Neural cell (in vitro differentiated cells): Measurements from ENCODE around the gene RFPL2. TPM values are rescaled to one million over a fixed set of nuclear protein-coding genes. Genes with fewer than 3 reads are reported as not detected.

Experiments used
- H2AFZ ChIP-seq: fragments of 200-600, 300-800 bp; sonication (generic), shearing (Covaris generic); 2 replicates; pipeline ENCODE4 v1.6.0; 2014; ENCODE audit warnings: low read depth, mild to moderate bottlenecking, antibody characterized with exemption, low read length, moderate library complexity
- H3F3A ChIP-seq: fragments of 200-600 bp; shearing (Covaris generic); 2 replicates; pipeline ENCODE4 v1.6.1; 2016; ENCODE audit warnings: mild to moderate bottlenecking, moderate library complexity, mixed read lengths, antibody characterized with exemption, low read length; ENCODE audit not compliant: insufficient read depth, poor library complexity, severe bottlenecking
- H3K27ac ChIP-seq: fragments of 200-600, 300-800 bp; sonication (generic), shearing (Covaris generic); 2 replicates; pipeline ENCODE4 v1.5.1; 2014; ENCODE audit warnings: mild to moderate bottlenecking, low read length, moderate library complexity
- H3K27me3 ChIP-seq: fragments of 300-800, 200-600 bp; sonication (generic), shearing (Covaris generic); 2 replicates; pipeline ENCODE4 v1.6.0; 2014; ENCODE audit warnings: mild to moderate bottlenecking, low read depth, low read length, moderate library complexity; ENCODE audit not compliant: insufficient read depth
- H3K36me3 ChIP-seq: fragments of 300-800, 200-600 bp; sonication (generic), shearing (Covaris generic); 2 replicates; pipeline ENCODE4 v1.5.1; 2014; ENCODE audit warnings: mild to moderate bottlenecking, antibody characterized with exemption, low read length, moderate library complexity; ENCODE audit not compliant: insufficient read depth
- H3K4me2 ChIP-seq: fragments of 300-800, 200-600 bp; sonication (generic), shearing (Covaris generic); 2 replicates; pipeline ENCODE4 v1.6.0; 2014; ENCODE audit warnings: mild to moderate bottlenecking, low read length
- H3K4me3 ChIP-seq: fragments of 300-800, 200-600 bp; sonication (generic), shearing (Covaris generic); 2 replicates; pipeline ENCODE4 v1.5.1; 2014; ENCODE audit warnings: mild to moderate bottlenecking, low read length, moderate library complexity
- H3K79me2 ChIP-seq: fragments of 200-600 bp; shearing (Covaris generic); replicated peaks from 2 replicates; pipeline ENCODE4 v1.6.0; 2014; ENCODE audit warnings: mild to moderate bottlenecking, low read length, moderate library complexity; ENCODE audit not compliant: insufficient read depth
- H3K9ac ChIP-seq: fragments of 300-800, 200-600 bp; sonication (generic), shearing (Covaris generic); 2 replicates; pipeline ENCODE4 v1.6.1; 2016; ENCODE audit warnings: mild to moderate bottlenecking, low read length, mixed read lengths
- H3K9me2 ChIP-seq: fragments of 200-600 bp; shearing (Covaris generic); 2 replicates; pipeline ENCODE4 v1.6.1; 2016; ENCODE audit warnings: mild to moderate bottlenecking, low read length, mixed read lengths; ENCODE audit not compliant: insufficient read depth
- H3K9me3 ChIP-seq: fragments of 200-600, 300-800 bp; sonication (generic), shearing (Covaris generic); 2 replicates; pipeline ENCODE4 v1.6.1; 2016; ENCODE audit warnings: mild to moderate bottlenecking, mixed run types, low read length, moderate library complexity, mixed read lengths
- H4K20me1 ChIP-seq: fragments of 200-600 bp; shearing (Covaris generic); 2 replicates; pipeline ENCODE4 v1.6.1; 2016; ENCODE audit warnings: mild to moderate bottlenecking, mixed run types; ENCODE audit not compliant: insufficient read depth
- EP300 ChIP-seq: fragments of 450-650 bp; conservative IDR thresholded peaks from 2 replicates; pipeline ENCODE4 v1.6.1; 2014; ENCODE audit warnings: antibody characterized with exemption, mild to moderate bottlenecking, moderate library complexity; ENCODE audit not compliant: poor library complexity, severe bottlenecking
- EZH2 ChIP-seq: fragments of 200-600, 300-800 bp; shearing (Covaris generic), sonication (generic); IDR thresholded peaks from 2 replicates; pipeline ENCODE4 v1.6.1; 2014; ENCODE audit warnings: antibody characterized with exemption, low read length, borderline replicate concordance, mild to moderate bottlenecking; ENCODE audit not compliant: insufficient read depth, poor library complexity, severe bottlenecking
- MXI1 ChIP-seq: fragments of 450-650 bp; conservative IDR thresholded peaks from 2 replicates; pipeline ENCODE4 v1.6.1; 2014; ENCODE audit warnings: antibody characterized with exemption, mild to moderate bottlenecking; ENCODE audit not compliant: poor library complexity, severe bottlenecking
- POLR2AphosphoS5 ChIP-seq: IDR thresholded peaks from 2 replicates; pipeline ENCODE4 v1.6.1; 2012
- RAD21 ChIP-seq: fragments of 450-650 bp; conservative IDR thresholded peaks from 2 replicates; pipeline ENCODE4 v1.6.1; 2014; ENCODE audit warnings: antibody characterized with exemption, mild to moderate bottlenecking, moderate library complexity
- REST ChIP-seq: IDR thresholded peaks from 2 replicates; pipeline ENCODE4 v1.6.1; 2012; ENCODE audit warnings: borderline replicate concordance
- SMC3 ChIP-seq: fragments of 450-650 bp; conservative IDR thresholded peaks from 2 replicates; pipeline ENCODE4 v1.6.1; 2014; ENCODE audit warnings: antibody characterized with exemption, mild to moderate bottlenecking, moderate library complexity; ENCODE audit not compliant: poor library complexity
- polyA plus RNA-seq: library from polyadenylated mRNA; depleted of rRNA; stranded (reverse); fragments of >200 nt; gene quantifications from 2 replicates; pipeline ENCODE4 v1.2.3, GENCODE V29; 2014
- TF ChIP-seq, protein P1 (sequence below): fragments of 450-650 bp; IDR thresholded peaks from 2 replicates; pipeline ENCODE4 v1.5.1; 2014; ENCODE audit warnings: antibody characterized with exemption, mild to moderate bottlenecking, moderate library complexity; ENCODE audit not compliant: poor library complexity, severe bottlenecking

The RFPL2 gene
- polyA plus RNA-seq, 1 donor from 2014 or later, result 9.7 TPM

DNA sequence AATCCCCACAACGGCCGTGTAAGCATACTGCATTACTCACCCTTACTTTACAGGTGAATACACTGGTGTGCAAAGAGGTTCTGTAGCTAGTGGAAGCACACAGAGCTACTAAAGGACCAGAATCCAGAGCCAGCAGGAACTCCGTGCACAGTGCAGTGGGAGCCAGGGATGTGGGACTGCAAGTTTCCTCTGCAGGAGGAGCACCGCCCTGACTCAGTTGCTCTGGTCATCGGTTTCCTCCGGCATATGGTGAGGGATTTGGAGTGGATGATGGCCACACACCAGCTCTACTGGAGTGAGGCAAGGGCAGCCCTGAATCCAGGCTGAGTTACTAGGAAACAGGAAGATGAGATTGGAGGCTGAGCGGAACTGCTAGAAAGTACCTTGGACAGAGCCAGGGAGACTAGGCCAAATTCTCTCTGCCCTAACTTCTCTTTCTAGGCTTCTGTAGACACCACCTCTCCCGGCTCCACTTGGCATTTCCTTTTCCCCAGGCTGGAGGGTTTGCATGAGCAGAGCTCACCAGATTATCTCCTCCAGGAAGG lies 27.6 kb downstream of the RFPL2 start:
- Histone ChIP-seq H3K79me2 (no peaks in the 10 kb centered on the region), H3K27me3 (peaks cover 27% of the 10 kb centered on the region), H3K9me2 (no peaks in the 10 kb centered on the region), H2AFZ (no peak overlapping the region), H3K27ac (no peak overlapping the region), H3K9me3 (no peaks in the 10 kb centered on the region), H3F3A (no peaks in the 10 kb centered on the region), H3K9ac (no peak overlapping the region), H4K20me1 (no peaks in the 10 kb centered on the region), H3K4me3 (no peak overlapping the region), H3K4me2 (no peak overlapping the region), H3K36me3 (no peaks in the 10 kb centered on the region)
- no peak for TF ChIP-seq REST
- TF ChIP-seq POLR2AphosphoS5, result no peak
- no peak for TF ChIP-seq EZH2
- TF ChIP-seq RAD21, result no peak
- no peak for TF ChIP-seq MXI1
- TF ChIP-seq SMC3, result no peak
- TF ChIP-seq, protein P1, sequence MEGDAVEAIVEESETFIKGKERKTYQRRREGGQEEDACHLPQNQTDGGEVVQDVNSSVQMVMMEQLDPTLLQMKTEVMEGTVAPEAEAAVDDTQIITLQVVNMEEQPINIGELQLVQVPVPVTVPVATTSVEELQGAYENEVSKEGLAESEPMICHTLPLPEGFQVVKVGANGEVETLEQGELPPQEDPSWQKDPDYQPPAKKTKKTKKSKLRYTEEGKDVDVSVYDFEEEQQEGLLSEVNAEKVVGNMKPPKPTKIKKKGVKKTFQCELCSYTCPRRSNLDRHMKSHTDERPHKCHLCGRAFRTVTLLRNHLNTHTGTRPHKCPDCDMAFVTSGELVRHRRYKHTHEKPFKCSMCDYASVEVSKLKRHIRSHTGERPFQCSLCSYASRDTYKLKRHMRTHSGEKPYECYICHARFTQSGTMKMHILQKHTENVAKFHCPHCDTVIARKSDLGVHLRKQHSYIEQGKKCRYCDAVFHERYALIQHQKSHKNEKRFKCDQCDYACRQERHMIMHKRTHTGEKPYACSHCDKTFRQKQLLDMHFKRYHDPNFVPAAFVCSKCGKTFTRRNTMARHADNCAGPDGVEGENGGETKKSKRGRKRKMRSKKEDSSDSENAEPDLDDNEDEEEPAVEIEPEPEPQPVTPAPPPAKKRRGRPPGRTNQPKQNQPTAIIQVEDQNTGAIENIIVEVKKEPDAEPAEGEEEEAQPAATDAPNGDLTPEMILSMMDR, result no peak
- TF ChIP-seq EP300, result no peak

- TF ChIP-seq REST, result no peak
- TF ChIP-seq MXI1, result no peak
- no peak for TF ChIP-seq POLR2AphosphoS5
- TF ChIP-seq EZH2, result no peak
- Histone ChIP-seq H3K9me3 (no peaks in the 10 kb centered on the region), H3F3A (no peaks in the 10 kb centered on the region), H3K79me2 (no peaks in the 10 kb centered on the region), H3K9me2 (no peaks in the 10 kb centered on the region), H3K27me3 (peaks cover 27% of the 10 kb centered on the region), H3K27ac (no peak overlapping the region), H3K4me2 (no peak overlapping the region), H3K4me3 (peak overlapping the region; percentile 67), H2AFZ (peak overlapping the region; percentile 14), H3K9ac (peak overlapping the region; percentile 50), H3K36me3 (no peaks in the 10 kb centered on the region), H4K20me1 (no peaks in the 10 kb centered on the region)
These were observed 28.9 kb downstream of the RFPL2 start for GRCh38 chr22:32175683-32176644.
